HG02981 (cell line): Measurements from ENCODE around the gene NIT2.
"Not testable (repeated sequence)": the region's sequence is repeated elsewhere in the genome, so short reads cannot be mapped to it uniquely, and the experiment has no call there.

Experiments used
- ATAC-seq: cut with Tn5 transposase; IDR thresholded peaks from one replicate; pipeline ENCODE4 v1.9.1; 2021; ENCODE audit warnings: mild to moderate bottlenecking, moderate library complexity; ENCODE audit not compliant: unreplicated experiment

Gene NIT2

GRCh38 chr3:100336229-100336628, 1.7 kb downstream of the NIT2 start:
- not testable (repeated sequence) for ATAC-seq

DNA sequence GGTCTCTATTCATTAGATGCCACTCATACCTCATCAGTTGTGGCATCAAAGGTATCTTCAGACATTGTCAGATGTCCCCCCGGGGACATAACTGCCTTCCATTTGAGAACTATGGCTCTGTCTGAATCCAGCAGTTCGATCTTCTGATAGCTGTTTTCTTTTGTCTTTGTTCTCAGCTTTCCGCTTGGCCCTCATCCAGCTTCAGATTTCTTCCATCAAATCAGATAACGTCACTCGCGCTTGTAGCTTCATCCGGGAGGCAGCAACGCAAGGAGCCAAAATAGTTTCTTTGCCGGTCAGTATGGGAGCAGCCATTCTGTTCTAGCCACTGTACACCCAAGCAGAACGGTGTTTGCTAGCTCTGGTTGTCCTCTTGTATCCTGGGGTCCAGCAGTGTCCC, 4.4 kb downstream of the NIT2 start:
- ATAC-seq: no peak

- no peak for ATAC-seq
Observed at GRCh38 chr3:100339786-100340185, 5.2 kb downstream of the NIT2 start.

- no peak for ATAC-seq
Observed at GRCh38 chr3:100340527-100340926, 6.0 kb downstream of the NIT2 start.

DNA sequence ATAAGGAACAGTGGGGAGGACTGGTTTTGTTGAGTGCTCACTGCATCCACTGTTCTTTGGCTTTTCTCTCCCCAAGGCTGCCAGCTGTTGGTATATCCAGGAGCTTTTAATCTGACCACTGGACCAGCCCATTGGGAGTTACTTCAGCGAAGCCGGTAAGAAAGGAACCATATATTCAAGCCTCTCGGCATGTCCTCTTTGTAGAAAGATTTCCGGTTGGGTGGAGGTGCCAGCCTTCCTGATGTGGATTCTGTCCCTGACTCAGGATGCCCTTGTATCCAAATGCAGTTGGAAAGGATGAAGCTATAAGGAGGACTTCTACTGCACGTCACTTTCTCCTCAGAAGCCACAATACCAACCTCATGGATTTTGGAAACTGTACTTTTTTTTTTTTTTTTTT, 14.2 kb downstream of the NIT2 start:
- no peak for ATAC-seq

DNA sequence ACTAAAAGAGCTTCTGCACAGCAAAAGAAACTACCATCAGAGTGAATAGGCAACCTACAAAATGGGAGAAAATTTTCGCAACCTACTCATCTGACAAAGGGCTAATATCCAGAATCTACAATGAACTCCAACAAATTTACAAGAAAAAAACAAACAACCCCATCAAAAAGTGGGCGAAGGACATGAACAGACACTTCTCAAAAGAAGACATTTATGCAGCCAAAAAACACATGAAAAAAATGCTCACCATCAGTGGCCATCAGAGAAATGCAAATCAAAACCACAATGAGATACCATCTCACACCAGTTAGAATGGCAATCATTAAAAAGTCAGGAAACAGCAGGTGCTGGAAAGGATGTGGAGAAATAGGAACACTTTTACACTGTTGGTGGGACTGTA, 17.2 kb downstream of the NIT2 start:
- ATAC-seq: not testable (repeated sequence)

DNA sequence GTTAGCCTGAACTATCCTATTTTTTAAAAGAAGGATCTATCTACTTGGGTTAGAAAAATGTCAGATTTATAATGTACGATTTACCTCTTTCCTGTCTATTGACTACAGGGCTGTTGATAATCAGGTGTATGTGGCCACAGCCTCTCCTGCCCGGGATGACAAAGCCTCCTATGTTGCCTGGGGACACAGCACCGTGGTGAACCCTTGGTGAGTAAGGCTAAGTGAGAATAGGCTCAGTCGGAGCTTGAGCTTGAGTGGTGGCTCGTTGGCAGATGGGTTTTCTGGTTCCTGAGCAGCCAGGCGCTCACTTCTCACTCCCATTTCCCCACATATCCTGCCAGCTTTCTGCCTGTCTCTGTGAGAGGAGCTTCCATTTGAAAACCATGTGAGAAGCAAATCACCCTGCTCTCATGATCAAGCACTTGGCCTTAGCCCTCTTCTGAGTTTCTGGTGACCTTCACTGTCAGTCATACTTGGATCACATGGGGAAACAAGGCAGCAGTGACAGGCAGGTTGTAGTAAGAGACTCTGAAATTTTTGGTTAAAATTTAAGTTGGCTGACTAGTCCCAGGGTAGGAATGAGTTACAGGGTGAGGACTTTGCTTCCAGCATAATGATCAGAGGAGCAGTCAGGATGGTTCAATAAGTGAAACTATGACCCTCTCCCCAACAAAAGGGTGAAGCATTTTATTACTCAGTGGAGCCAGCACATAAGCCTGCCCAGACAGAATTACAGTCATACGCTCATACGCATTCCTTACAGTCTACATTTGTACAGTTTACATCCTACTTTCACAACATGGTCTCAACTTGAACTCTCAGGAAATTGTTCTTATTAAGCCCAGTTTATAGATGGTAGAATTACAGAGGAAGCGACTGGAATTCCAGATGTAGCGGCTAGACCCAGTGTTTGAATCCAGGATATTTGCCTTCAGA, 18.0 kb downstream of the NIT2 start:
- ATAC-seq: no peak

GRCh38 chr3:100354850-100355249, 20.3 kb downstream of the NIT2 start:
- ATAC-seq: no peak

GRCh38 chr3:100358413-100358812, 23.9 kb downstream of the NIT2 start:
- no peak for ATAC-seq

GRCh38 chr3:100359035-100359434, 24.5 kb downstream of the NIT2 start:
- no peak for ATAC-seq

- no peak for ATAC-seq
Observed at GRCh38 chr3:100360757-100361496, 26.4 kb downstream of the NIT2 start.

- no peak for ATAC-seq
Observed at GRCh38 chr3:100361897-100362296, 27.3 kb downstream of the NIT2 start.

- no peak for ATAC-seq
Observed at GRCh38 chr3:100364421-100364820, 29.9 kb downstream of the NIT2 start.

DNA sequence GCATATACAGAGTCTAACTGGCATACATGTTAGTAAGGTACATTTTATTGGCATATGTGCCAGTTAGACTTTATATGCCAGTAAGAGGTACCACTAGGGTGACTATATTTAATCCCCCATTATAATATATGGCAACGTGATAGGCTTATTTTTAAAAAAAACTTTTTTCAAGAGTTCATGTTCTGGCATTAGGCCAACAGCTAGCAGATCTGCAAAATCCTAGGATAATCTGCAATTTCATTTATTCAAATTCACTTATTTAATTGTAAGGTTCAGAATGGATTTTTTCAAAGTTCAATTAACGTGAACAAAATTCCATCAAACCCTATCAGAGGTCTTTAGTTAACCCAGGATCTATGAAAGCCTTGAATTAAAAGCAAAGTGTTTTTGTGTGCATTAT, 31.9 kb downstream of the NIT2 start:
- ATAC-seq: no peak

DNA sequence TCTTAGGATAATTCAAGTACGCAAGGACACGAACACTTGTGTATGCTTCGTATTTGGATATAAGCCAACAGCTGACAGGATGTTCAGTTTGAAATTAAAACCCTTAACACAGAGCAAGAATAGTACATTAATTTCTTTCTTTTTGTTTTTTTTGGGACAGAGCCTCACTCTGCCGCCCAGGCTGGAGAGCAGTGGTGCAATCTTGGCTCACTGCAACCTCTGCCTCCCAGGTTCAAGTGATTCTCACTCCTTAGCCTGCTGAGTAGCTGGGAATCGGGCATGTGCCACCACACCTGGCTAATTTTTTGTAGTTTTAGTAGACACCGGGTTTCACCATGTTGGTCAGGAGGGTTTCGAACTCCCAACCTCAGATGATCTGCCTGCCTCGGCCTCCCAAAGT, 33.9 kb downstream of the NIT2 start:
- ATAC-seq: no peak

GRCh38 chr3:100370756-100371155, 36.2 kb downstream of the NIT2 start:
- ATAC-seq: no peak

DNA sequence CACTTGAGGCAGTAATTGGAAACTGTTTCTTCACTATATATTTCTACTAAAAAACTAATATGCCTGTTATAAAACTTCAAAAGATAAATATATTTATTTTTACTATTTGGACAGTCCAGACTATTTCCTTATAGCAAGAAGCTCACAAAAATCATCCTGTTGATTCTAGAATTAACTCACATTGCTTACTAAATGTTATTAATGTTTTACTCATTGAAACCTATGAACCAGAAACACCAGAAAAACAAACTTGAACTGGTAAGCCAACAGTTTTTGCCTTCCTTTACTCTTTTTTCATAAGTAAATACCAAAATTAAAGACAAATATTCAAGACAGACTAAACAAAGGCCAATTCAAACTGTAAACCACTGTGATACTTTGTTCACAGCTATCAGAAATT, 40.0 kb downstream of the NIT2 start:
- no peak for ATAC-seq

GRCh38 chr3:100376301-100376700, 41.7 kb downstream of the NIT2 start:
- no peak for ATAC-seq

DNA sequence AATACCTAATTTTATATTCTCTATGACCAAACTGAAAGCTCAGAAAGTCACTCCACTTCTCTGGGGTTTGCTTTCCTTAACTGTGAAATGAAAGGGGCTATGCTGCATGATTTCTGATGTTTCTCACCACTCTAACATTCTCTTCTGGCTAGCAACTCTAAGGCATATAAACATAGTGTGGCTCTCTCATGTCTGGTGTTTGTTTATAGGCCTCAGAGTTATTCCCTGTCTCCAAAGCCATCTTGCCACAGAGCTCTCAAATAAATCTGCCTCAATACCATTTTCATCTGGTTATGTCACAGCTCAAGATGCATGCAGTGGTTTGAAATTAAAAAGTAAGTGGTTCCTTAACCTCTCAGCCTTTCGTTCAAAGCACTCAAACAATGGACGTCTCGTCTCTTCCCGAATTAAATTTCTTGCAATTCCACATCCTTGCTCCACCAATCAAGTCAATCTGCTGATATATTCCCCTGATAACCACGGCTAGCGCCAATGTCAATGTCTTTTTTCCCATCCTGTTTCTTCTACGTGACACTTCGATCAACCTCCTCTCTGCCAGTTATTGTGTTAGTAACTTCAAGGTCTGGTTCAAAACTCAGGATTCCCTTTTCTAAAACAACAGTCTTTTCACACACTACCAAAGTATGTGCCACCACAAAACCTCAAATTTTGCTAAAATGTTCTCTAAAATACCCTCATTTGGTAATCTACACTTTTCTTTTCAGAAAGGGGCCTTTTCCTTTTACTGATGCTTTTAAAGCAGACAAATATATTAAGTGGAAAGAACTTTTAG, 50.4 kb downstream of the NIT2 start:
- ATAC-seq: no peak

- no peak for ATAC-seq
Observed at GRCh38 chr3:100386437-100387074, 52.0 kb downstream of the NIT2 start.

DNA sequence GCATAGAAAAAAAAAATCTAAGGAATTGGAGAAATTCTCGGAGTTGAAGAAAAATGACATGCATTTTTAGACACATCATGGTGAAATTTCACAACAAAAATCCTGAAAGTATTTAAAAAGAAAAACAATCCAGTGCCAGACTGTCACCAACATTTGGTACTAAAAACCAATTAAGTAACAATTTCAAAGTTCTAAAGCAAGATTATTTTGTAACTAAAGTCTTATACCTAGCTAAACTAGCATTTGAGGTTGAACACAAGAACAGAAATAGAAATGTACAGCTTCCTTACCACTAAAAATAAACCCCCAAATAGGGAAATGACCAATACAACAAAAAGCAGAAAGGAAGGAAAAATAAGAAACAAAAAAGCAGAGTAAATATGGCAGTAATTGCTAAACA, 54.5 kb downstream of the NIT2 start:
- ATAC-seq: no peak
